ENCODE results near the gene CASKIN2.

DNA sequence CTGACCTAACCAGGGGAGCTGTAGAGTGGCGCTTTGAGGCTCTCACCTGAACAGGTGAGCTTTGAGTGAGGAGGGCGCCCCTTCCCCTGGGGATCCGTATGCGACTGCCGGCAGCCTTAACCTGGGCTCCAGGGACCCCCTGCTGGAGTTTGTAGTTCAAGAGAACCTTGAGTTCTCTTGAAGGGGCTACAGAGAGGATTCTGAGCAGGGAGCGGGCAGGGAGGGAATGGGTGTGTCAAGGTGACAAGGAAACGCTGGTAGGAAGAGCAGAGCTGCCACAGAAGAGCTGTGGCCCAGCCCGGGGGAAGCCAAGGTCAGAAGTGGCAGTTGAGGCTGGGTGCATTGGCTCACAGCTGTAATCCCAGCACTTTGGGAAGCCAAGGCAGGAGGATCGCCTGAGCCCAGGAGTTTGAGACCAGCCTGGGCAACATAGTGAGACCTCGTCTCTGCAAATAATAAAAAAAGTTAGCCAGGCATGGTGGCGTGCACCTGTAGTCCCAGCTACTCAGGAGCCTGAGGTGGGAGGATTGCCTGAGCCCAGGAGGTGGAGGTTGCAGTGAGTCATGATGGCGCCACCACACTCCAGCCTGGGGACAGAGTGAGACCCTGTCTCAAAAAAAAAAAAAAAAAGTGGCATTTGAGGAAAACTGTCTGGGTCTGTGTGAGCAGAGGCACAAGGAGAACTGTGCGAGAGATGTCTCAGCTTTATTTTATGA, 11.4 kb upstream of the CASKIN2 start:
- TF ChIP-seq, protein P1, sequence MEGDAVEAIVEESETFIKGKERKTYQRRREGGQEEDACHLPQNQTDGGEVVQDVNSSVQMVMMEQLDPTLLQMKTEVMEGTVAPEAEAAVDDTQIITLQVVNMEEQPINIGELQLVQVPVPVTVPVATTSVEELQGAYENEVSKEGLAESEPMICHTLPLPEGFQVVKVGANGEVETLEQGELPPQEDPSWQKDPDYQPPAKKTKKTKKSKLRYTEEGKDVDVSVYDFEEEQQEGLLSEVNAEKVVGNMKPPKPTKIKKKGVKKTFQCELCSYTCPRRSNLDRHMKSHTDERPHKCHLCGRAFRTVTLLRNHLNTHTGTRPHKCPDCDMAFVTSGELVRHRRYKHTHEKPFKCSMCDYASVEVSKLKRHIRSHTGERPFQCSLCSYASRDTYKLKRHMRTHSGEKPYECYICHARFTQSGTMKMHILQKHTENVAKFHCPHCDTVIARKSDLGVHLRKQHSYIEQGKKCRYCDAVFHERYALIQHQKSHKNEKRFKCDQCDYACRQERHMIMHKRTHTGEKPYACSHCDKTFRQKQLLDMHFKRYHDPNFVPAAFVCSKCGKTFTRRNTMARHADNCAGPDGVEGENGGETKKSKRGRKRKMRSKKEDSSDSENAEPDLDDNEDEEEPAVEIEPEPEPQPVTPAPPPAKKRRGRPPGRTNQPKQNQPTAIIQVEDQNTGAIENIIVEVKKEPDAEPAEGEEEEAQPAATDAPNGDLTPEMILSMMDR (IDR thresholded peaks at IDR 0.05), result no peak
- no peak for TF ChIP-seq POLR2A (IDR thresholded peaks at IDR 0.05)
